ENCODE measurements around the gene SCLY. TPM values are rescaled to one million over a fixed set of nuclear protein-coding genes. Genes with fewer than 3 reads are reported as not detected.

Gene SCLY
- total RNA-seq, 1 experiment from 2014 or later: 28.7 TPM

DNA sequence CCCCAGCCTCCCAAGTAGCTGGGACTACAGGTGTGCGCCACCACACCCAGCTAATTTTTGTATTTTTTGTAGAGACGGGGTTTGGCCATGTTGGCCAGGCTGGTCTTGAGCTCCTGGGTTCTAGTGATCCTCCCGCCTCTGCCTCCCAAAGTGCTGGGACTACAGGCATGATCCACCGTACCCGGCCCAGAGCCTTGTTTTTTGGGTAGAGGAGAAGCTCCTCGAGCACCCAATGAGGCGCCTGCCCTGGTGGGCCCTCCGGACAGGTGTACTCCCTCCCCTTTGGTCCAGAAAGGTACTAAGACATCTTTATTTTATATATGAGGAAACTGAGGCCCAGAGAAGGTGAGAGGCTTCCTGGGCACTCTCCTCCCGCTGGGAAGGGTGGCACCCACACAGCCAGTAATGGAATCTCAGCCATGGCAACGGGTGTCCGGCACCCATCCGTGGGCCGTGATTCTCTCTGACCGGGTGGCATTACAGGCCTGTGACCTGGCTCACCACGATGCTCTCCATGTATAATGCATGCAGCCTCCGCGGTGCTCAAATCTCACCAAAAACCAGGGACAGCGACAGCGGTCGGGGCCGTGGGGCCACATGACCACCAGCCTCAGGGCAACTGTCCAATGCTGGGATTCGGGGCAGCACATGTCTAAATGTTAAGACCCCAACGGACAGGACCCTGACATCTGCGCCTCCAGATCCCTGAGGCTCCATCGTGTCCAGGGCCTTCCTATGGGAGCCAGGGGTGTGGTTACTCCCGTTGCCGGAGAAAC, 60.9 kb downstream of the SCLY start:
- Histone ChIP-seq H2AFZ (ENCODE audit: low read depth, low read length, poor library complexity, severe bottlenecking) (no peak overlapping the region), H3K27me3 (ENCODE audit: insufficient read depth, low read length) (no peaks in the 10 kb centered on the region; the same call in 1 of the 2 replicates), H3K9me3 (ENCODE audit: control insufficient read depth in 1 of 2, insufficient read depth in 1 of 2, low read depth in 1 of 2, low read length in 2 of 2) (peaks cover 0 to 10% of the 10 kb centered on the region in 2 experiments; a peak in 1 of 4 replicates), H3K4me2 (ENCODE audit: low read length) (no peak overlapping the region), H3K4me3 (replicated peaks in 1 of 2; ENCODE audit: low read depth in 1 of 2, low read length in 2 of 2) (no peak overlapping the region), H3K79me2 (ENCODE audit: insufficient read depth, low read length) (no peaks in the 10 kb centered on the region), H3K36me3 (ENCODE audit: control insufficient read depth in 1 of 2, insufficient read depth in 2 of 2, low read length in 2 of 2) (no peaks in the 10 kb centered on the region), H3K27ac (ENCODE audit: low read depth, low read length) (no peak overlapping the region), H3K9ac (ENCODE audit: low read length) (no peak overlapping the region), H3K4me1 (ENCODE audit: control insufficient read depth in 1 of 2, insufficient read depth in 2 of 2, low read length in 2 of 2) (peaks cover 0 to 3% of the 10 kb centered on the region in 2 experiments; a peak in 1 of 4 replicates), H4K20me1 (ENCODE audit: insufficient read depth) (no peaks in the 10 kb centered on the region), H3K9me2 (ENCODE audit: insufficient read depth) (no peaks in the 10 kb centered on the region)
- no TSS peak for BruUV-seq (replicated peaks)
- ChIA-PET CTCF (no interaction called here), POLR2A (no interaction called here), RAD21 (ENCODE audit: low non-redundant PET in 1 of 2, low total read pairs in 2 of 2, uncharacterized antibody in 2 of 2, unreplicated experiment in 2 of 2) (no interaction called here)
- intact Hi-C loops (cut with micrococcal nuclease): no loop called here
- ATAC-seq (no peak), DNase-seq (ENCODE audit: low read depth, low spot score) (no peak)
- TF ChIP-seq SRF (IDR thresholded peaks at IDR 0.05; ENCODE audit: low read depth) (no peak), JUND (IDR thresholded peaks at IDR 0.05) (no peak), CEBPB (IDR thresholded peaks at IDR 0.05; ENCODE audit: low read depth) (no peak), ELF1 (IDR thresholded peaks at IDR 0.05; ENCODE audit: borderline replicate concordance, low read depth) (no peak), SIN3A (IDR thresholded peaks at IDR 0.05; ENCODE audit: low read depth) (no peak), ZNF274 (IDR thresholded peaks at IDR 0.05; ENCODE audit: low read depth, low read length) (no peak), FOSL1 (IDR thresholded peaks at IDR 0.05; ENCODE audit: low read depth) (no peak), SP1 (IDR thresholded peaks at IDR 0.05; ENCODE audit: low read depth) (no peak), REST (IDR thresholded peaks at IDR 0.05; ENCODE audit: low read depth) (no peak), TCF7L2 (IDR thresholded peaks at IDR 0.05; ENCODE audit: borderline replicate concordance, extremely low read depth, insufficient read depth, insufficient read length) (no peak), POLR2AphosphoS5 (IDR thresholded peaks at IDR 0.05; ENCODE audit: low read depth, low read length) (no peak), ATF3 (IDR thresholded peaks at IDR 0.05) (no peak), EZH2phosphoT487 (IDR thresholded peaks at IDR 0.05; ENCODE audit: borderline replicate concordance) (no peak)
- TF ChIP-seq, protein P1, sequence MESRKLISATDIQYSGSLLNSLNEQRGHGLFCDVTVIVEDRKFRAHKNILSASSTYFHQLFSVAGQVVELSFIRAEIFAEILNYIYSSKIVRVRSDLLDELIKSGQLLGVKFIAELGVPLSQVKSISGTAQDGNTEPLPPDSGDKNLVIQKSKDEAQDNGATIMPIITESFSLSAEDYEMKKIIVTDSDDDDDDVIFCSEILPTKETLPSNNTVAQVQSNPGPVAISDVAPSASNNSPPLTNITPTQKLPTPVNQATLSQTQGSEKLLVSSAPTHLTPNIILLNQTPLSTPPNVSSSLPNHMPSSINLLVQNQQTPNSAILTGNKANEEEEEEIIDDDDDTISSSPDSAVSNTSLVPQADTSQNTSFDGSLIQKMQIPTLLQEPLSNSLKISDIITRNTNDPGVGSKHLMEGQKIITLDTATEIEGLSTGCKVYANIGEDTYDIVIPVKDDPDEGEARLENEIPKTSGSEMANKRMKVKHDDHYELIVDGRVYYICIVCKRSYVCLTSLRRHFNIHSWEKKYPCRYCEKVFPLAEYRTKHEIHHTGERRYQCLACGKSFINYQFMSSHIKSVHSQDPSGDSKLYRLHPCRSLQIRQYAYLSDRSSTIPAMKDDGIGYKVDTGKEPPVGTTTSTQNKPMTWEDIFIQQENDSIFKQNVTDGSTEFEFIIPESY (IDR thresholded peaks at IDR 0.05; ENCODE audit: extremely low read depth, insufficient replicate concordance, low read length): no peak
- TF ChIP-seq, protein P2, sequence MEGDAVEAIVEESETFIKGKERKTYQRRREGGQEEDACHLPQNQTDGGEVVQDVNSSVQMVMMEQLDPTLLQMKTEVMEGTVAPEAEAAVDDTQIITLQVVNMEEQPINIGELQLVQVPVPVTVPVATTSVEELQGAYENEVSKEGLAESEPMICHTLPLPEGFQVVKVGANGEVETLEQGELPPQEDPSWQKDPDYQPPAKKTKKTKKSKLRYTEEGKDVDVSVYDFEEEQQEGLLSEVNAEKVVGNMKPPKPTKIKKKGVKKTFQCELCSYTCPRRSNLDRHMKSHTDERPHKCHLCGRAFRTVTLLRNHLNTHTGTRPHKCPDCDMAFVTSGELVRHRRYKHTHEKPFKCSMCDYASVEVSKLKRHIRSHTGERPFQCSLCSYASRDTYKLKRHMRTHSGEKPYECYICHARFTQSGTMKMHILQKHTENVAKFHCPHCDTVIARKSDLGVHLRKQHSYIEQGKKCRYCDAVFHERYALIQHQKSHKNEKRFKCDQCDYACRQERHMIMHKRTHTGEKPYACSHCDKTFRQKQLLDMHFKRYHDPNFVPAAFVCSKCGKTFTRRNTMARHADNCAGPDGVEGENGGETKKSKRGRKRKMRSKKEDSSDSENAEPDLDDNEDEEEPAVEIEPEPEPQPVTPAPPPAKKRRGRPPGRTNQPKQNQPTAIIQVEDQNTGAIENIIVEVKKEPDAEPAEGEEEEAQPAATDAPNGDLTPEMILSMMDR (IDR thresholded peaks at IDR 0.05 in 2 of 3, conservative IDR thresholded peaks at IDR 0.05 in 1 of 3; ENCODE audit: borderline replicate concordance in 1 of 3, insufficient read depth in 1 of 3, low read depth in 2 of 3, low read length in 2 of 3): no peak
